Astrocyte (in vitro differentiated cells and primary cell): ENCODE results near the gene MUC4.

Experiments used
- EZH2 ChIP-seq: IDR thresholded peaks from 2 replicates; pipeline ENCODE4 v1.6.1; 2012; ENCODE audit warnings: mild to moderate bottlenecking, low read length, inconsistent platforms; ENCODE audit not compliant: insufficient read depth
- TF ChIP-seq, protein P1 (sequence below): IDR thresholded peaks from 2 replicates; pipeline ENCODE4 v1.5.1; 2011; ENCODE audit warnings: low read depth, mild to moderate bottlenecking, inconsistent platforms, low read length, moderate library complexity; ENCODE audit not compliant: insufficient read depth

GRCh38 chr3:195809796-195810454 lies 1.8 kb downstream of the MUC4 start:
- TF ChIP-seq, protein P1, sequence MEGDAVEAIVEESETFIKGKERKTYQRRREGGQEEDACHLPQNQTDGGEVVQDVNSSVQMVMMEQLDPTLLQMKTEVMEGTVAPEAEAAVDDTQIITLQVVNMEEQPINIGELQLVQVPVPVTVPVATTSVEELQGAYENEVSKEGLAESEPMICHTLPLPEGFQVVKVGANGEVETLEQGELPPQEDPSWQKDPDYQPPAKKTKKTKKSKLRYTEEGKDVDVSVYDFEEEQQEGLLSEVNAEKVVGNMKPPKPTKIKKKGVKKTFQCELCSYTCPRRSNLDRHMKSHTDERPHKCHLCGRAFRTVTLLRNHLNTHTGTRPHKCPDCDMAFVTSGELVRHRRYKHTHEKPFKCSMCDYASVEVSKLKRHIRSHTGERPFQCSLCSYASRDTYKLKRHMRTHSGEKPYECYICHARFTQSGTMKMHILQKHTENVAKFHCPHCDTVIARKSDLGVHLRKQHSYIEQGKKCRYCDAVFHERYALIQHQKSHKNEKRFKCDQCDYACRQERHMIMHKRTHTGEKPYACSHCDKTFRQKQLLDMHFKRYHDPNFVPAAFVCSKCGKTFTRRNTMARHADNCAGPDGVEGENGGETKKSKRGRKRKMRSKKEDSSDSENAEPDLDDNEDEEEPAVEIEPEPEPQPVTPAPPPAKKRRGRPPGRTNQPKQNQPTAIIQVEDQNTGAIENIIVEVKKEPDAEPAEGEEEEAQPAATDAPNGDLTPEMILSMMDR: no peak
- no peak for TF ChIP-seq EZH2
